Activated naive CD8-positive, alpha-beta T cell (primary cell): ENCODE measurements around the gene LRP2.

Experiments used
- H3K27ac Mint-ChIP-seq: one replicate; pipeline ENCODE4 v1.8.0; 2021; ENCODE audit warnings: mixed read lengths
- H3K27me3 Mint-ChIP-seq: one replicate; pipeline ENCODE4 v1.8.0; 2021; ENCODE audit warnings: mixed read lengths
- H3K36me3 Mint-ChIP-seq: one replicate; pipeline ENCODE4 v1.8.0; 2021; ENCODE audit warnings: mixed read lengths
- H3K4me1 Mint-ChIP-seq: one replicate; pipeline ENCODE4 v1.8.0; 2021; ENCODE audit warnings: low read depth, mixed read lengths
- H3K4me3 Mint-ChIP-seq: one replicate; pipeline ENCODE4 v1.8.0; 2021; ENCODE audit warnings: mild to moderate bottlenecking, mixed read lengths
- H3K9me3 Mint-ChIP-seq: one replicate; pipeline ENCODE4 v1.8.0; 2021; ENCODE audit warnings: low read depth, mixed read lengths

The LRP2 gene

DNA sequence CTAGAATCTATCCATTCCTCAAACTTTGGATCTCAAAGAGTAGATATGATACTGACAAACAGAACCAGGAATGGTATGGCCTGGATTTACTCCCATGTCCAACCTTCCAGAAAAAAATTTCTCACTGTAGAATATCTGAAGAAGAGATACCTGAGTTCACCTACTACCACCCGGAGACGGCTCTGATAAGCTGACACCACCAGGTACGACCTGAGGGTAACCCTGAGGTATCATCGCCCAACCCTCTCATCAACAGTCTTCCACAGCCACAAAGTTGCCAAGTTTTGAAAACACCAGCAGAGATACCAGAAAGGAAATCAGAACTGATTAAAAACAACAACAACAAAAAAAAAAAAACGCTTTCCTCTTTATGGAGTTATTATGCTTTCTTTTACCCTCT lies 102.9 kb downstream of the LRP2 start:
- Mint-ChIP-seq H3K9me3 (no peaks in the 10 kb centered on the region), H3K4me3 (no peak overlapping the region), H3K27ac (no peak overlapping the region), H3K27me3 (peaks cover 18% of the 10 kb centered on the region), H3K36me3 (no peaks in the 10 kb centered on the region), H3K4me1 (no peaks in the 10 kb centered on the region)

DNA sequence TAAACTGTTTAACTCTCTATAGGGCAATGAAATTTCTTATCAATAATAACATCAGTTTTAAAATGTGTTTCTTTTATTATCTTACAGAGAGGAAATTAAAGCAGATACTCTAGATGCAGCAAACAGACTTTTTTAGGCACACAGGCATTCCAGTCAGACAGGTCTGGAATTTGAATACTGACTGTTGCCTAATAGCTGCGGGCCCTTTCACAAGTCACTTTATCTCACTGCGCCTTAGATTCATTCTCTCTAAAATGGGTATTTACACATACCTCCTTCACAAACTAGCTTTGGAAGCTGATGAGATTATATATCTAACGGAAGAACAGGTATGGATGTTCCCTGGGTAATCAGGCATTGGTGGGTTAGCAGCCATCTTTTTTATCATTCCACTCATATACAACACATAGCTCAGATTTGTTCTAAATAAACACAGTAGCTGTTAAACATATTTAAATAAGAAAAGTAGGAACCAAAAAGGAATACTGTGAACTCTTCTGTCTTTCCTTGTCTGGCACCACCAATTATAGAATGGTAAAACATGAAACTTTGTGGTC lies 104.2 kb downstream of the LRP2 start:
- Mint-ChIP-seq H3K9me3 (no peaks in the 10 kb centered on the region), H3K27me3 (peaks cover 17% of the 10 kb centered on the region), H3K36me3 (no peaks in the 10 kb centered on the region), H3K4me1 (no peaks in the 10 kb centered on the region), H3K4me3 (no peak overlapping the region), H3K27ac (no peak overlapping the region)

DNA sequence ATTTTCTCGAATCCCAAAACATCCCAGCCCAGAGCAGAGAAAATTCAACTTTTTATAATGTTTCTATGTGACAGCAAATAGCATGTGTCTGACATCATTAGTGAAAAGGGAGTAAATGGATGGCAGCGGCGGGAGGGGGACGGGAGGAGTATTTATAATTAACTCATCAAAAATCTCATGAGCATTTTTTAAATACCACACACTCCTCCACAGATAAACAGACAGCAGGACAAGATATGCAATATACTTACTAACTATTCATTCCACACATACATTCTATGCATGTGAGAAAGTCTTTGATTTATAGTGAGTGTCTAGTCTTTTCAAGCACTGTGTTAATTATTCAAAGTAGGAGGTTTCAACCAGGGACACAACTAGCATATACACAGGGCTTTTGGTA lies 107.6 kb downstream of the LRP2 start:
- Mint-ChIP-seq H3K4me1 (no peaks in the 10 kb centered on the region), H3K9me3 (no peaks in the 10 kb centered on the region), H3K4me3 (no peak overlapping the region), H3K36me3 (no peaks in the 10 kb centered on the region), H3K27ac (no peak overlapping the region), H3K27me3 (peaks cover 6% of the 10 kb centered on the region)

DNA sequence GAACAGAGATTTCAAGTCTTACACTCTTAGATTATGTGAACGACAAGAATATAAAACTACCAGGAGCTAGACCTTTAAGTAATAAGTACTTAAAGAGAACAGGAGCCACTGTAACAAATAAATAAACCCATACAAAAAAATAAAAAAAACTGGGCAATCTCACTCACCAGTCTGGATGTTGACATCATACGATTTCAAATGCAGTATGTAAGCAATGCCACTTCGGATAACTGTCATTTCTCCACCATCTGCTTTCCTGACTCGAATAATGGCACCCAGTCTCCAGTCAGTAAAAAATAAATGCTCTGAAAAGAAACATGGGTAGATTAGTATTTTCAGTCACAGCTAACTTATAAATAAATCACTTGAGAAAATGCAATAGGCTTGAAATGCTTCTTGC lies 115.1 kb downstream of the LRP2 start:
- Mint-ChIP-seq H3K9me3 (no peaks in the 10 kb centered on the region), H3K36me3 (no peaks in the 10 kb centered on the region), H3K4me3 (no peak overlapping the region), H3K27me3 (peaks cover 1% of the 10 kb centered on the region), H3K27ac (no peak overlapping the region), H3K4me1 (no peaks in the 10 kb centered on the region)

DNA sequence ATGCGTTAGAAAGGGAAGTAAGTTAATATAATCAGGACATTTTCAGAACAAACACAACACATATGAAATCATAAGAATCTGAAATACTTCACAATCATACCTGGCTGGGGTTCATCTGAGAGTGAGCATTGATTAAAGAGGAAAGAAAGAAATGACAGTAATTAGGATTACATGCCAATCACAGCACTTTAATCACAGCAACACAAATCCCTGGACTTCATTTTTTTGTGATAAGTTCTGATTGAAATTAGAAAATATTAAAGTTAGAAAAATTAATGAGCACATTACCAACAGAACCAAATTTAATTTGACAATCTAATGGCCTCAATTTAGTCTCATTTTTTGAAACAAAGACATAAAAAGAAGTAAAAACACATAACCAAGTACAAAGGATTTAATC lies 121.9 kb downstream of the LRP2 start:
- H3K4me1 Mint-ChIP-seq, result no peaks in the 10 kb centered on the region
- no peaks in the 10 kb centered on the region for H3K27me3 Mint-ChIP-seq
- H3K4me3 Mint-ChIP-seq, result no peak overlapping the region
- H3K27ac Mint-ChIP-seq, result no peak overlapping the region
- H3K9me3 Mint-ChIP-seq, result no peaks in the 10 kb centered on the region
- no peaks in the 10 kb centered on the region for H3K36me3 Mint-ChIP-seq

DNA sequence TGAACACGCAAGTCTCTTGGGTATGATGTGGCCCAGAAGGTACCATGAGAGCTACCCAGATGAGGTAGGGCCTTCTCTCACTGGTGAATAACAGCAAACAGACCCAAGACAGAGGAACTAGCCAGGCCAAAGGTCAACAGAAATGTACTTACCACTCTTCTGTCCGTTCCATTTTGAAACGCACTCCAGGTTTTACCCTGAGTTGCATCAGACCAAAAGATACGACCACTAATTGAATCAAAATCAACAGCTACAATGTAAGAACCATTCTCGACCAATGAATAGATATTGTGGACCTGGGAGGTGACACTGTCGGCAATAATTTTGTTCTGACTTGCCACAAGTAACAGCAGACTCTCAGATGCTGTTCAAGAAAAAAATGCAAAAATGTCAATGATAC lies 124.4 kb downstream of the LRP2 start:
- H3K27ac Mint-ChIP-seq, result no peak overlapping the region

DNA sequence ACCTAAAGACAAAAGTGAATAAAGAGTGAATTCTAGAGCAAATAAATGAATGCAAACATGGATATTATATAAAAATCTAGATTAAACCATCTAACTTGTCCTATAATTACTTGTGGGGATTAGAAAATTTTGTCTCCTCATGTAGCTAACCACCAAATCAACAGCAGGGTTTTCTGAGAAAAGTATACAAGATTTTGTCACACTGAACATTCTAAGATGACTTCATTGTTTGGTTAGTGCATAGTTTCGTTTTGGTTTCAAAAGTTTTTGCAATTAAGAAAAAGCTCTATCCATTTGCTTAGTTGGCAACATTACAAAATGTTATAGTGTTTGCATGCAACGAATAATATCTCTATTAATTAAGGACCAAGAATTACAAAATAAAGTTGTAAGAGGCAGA lies 125.0 kb downstream of the LRP2 start:
- H3K9me3 Mint-ChIP-seq, result no peaks in the 10 kb centered on the region
- no peaks in the 10 kb centered on the region for H3K4me1 Mint-ChIP-seq
- H3K27me3 Mint-ChIP-seq, result no peaks in the 10 kb centered on the region
- H3K4me3 Mint-ChIP-seq, result no peak overlapping the region
- no peaks in the 10 kb centered on the region for H3K36me3 Mint-ChIP-seq
- no peak overlapping the region for H3K27ac Mint-ChIP-seq

More for the DNA sequence above, 124.4 kb downstream of the LRP2 start:
- Mint-ChIP-seq H3K36me3 (no peaks in the 10 kb centered on the region), H3K4me3 (no peak overlapping the region), H3K27me3 (no peaks in the 10 kb centered on the region), H3K4me1 (no peaks in the 10 kb centered on the region), H3K9me3 (no peaks in the 10 kb centered on the region)

DNA sequence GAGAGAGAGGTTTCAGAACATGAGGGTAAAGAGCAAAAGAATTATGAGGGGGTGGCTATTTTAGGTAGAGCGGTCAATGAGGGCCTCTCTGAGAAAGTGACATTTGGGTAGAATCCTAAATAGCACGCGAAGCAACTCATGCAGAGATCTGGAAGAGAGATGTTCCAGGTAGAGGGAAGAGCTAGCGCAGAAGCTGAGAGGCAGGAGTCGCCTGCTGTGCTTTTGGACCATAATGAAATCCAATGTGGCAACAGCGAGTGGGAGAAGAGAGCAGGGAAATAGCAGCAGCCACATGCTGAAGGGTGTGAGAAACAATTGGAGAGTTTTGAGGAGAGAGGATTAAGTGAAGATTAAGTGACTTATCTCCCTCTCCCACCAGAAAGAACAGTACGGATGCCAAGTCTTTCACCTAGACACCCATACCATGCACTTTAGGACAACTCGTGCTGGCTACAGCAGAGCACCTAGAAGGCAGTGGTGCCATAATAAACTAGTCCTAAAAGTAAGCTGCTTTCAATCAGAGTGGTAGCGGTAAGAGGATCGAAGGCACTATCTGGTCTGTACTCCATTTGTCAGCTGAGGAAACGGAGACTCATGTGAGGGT lies 129.7 kb downstream of the LRP2 start:
- Mint-ChIP-seq H3K4me1 (no peaks in the 10 kb centered on the region), H3K4me3 (no peak overlapping the region), H3K27ac (no peak overlapping the region), H3K9me3 (no peaks in the 10 kb centered on the region), H3K27me3 (peaks cover 4% of the 10 kb centered on the region), H3K36me3 (no peaks in the 10 kb centered on the region)

DNA sequence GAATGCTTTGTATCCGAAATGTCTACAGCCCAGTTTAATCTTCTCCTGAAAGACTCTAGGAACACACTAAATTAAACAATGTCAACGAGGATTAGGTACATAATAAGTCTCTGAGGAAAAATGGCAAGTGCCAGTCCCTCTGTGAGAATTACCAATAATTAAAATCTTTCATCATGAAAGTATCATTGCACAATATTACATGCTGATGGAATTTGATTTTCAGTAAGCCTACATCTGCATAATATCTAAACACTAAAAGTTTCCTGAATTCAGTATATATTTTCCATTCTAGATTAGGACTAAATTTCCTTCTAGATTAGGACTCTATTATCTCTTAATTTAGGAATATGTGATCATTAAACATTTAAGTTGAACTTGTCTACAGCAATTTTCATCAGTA lies 132.1 kb downstream of the LRP2 start:
- Mint-ChIP-seq H3K36me3 (no peaks in the 10 kb centered on the region), H3K9me3 (no peaks in the 10 kb centered on the region), H3K27me3 (peaks cover 4% of the 10 kb centered on the region), H3K27ac (no peak overlapping the region), H3K4me3 (no peak overlapping the region), H3K4me1 (no peaks in the 10 kb centered on the region)

DNA sequence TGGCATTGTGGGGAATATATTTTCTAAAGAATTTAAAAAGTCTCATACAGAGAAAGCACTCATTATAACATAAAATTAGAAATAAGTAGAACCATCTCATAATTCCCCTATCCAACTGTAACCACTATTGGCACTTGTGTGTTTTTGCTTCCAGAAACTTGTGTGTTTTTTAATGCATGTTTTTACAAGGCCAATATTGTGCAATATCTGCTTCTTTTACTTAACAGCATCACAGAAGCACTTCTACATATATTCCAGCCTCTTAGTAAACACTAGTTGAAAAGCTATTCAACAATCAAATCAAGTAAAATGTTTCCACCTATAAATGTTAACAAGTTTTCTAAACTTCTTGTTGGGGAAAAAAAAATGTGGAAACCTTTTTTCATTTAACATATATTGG lies 132.7 kb downstream of the LRP2 start:
- Mint-ChIP-seq H3K4me3 (no peak overlapping the region), H3K27ac (no peak overlapping the region), H3K4me1 (no peaks in the 10 kb centered on the region), H3K36me3 (no peaks in the 10 kb centered on the region), H3K9me3 (no peaks in the 10 kb centered on the region), H3K27me3 (peaks cover 4% of the 10 kb centered on the region)

DNA sequence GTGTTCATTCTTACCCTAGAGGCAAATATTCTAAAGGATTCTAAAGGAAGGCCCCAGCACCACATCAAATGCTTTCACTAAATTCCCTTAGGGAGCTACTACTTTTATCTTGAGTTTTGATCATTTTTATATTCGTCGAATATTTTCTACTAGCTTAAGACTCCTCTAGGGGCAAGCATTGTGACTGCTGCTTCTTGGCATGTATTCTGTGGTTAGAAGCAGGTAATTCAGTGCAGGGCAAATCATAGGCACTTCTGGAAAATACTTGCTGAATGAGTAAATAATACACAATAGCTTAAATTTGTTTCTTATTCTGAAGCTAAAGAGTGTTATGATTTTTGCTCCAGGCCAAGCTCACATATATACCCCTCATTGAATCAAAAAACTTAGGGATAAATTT lies 136.4 kb downstream of the LRP2 start:
- Mint-ChIP-seq H3K4me3 (no peak overlapping the region), H3K27me3 (peaks cover 4% of the 10 kb centered on the region), H3K9me3 (no peaks in the 10 kb centered on the region), H3K36me3 (no peaks in the 10 kb centered on the region), H3K4me1 (no peaks in the 10 kb centered on the region), H3K27ac (no peak overlapping the region)

DNA sequence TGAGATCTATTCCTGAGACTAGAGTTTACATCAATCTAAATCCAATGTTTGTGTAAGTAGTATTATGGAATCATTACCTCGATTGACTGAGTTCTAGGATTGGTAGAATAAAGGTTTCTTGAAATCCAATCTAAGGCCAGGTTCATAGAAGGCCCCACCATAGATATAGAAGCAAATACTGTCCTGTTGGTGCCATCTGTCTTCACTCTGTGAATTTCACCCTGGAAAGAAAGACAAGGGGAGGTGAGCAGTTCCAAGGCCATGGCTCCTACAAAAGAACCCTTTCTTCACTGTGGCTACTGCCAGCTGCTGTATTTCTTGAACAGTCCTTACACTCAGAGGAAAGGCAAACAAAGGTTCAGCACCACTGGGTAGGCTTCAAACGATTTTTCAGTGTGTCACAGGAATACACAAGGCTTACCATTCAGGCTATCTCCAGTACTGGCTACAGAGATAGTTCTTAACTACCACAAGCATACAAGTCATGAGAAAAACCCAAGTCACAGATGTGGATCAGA lies 137.0 kb downstream of the LRP2 start:
- peaks cover 4% of the 10 kb centered on the region for H3K27me3 Mint-ChIP-seq
- H3K4me1 Mint-ChIP-seq, result no peaks in the 10 kb centered on the region
- no peaks in the 10 kb centered on the region for H3K36me3 Mint-ChIP-seq
- H3K4me3 Mint-ChIP-seq, result no peak overlapping the region
- no peaks in the 10 kb centered on the region for H3K9me3 Mint-ChIP-seq
- H3K27ac Mint-ChIP-seq, result no peak overlapping the region

DNA sequence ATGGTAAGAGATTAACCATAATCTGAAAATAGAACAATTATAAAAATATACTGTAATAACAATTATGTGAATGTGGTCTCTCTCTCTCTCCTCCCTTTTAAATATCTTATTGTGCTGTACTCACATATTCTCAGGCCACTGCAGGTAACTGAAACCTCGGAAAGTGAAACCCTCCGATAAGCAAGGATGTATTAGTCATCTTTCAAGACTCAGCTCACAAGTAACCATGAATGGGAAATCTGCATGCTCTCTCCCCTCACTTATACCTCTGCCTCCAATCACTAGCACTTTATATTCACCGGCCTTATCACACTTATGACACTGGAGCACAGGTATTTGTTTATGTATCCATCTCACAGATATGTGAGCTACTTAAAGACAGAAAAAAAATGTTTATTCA lies 139.7 kb downstream of the LRP2 start:
- Mint-ChIP-seq H3K27me3 (no peaks in the 10 kb centered on the region), H3K4me1 (no peaks in the 10 kb centered on the region), H3K9me3 (no peaks in the 10 kb centered on the region), H3K27ac (no peak overlapping the region), H3K4me3 (no peak overlapping the region), H3K36me3 (no peaks in the 10 kb centered on the region)

DNA sequence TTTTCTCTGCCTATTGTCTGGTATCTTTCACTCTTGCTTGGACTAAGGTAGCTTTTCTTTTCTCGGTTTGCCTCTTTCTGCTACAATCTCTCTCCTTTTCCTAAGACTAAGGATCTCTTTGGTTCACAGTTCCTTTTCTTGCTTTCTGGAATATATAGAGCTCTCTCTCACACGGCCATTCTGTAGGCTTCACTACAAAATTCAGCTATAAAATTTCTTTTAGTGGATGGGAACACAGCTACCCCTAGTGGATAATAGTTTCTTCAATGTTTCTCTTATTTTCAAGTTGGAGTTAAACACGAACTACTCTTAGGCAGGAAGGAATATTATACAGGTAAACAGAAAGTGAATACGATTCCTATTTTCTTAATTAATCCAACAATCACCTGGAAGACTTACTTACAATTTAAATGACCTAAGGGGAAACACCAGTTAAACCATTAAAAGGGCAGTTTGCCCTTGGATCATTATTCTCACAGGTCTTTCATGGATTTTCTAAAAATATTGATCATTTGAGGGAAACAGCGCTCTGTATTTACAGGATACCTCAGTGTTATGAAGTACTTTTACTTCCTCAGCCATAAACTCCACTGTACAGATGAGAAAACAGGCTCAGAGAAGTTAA lies 140.5 kb downstream of the LRP2 start:
- no peaks in the 10 kb centered on the region for H3K36me3 Mint-ChIP-seq
- H3K4me3 Mint-ChIP-seq, result no peak overlapping the region
- no peaks in the 10 kb centered on the region for H3K27me3 Mint-ChIP-seq
- no peaks in the 10 kb centered on the region for H3K9me3 Mint-ChIP-seq
- H3K4me1 Mint-ChIP-seq, result no peaks in the 10 kb centered on the region
- no peak overlapping the region for H3K27ac Mint-ChIP-seq

DNA sequence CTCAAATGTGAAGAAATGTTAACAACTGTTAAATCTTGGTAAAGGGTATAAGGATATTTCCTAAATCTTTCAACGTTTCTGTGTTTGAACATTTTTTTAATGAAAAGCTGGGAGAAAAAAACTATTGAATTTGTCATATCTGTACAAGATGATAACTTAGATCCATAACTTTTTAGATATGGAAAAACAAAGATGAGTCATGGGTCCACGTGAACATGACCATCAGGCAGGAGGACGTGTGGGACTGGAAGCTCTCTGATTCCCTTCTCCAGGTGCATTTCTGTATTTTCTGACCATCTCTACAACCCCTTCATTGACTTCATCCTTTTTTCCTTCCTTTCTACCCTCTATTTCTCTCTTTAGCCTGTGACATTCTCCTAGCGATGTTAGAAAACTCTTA lies 151.4 kb downstream of the LRP2 start:
- Mint-ChIP-seq H3K27ac (no peak overlapping the region), H3K27me3 (peaks cover 3% of the 10 kb centered on the region), H3K4me1 (no peaks in the 10 kb centered on the region), H3K4me3 (no peak overlapping the region), H3K36me3 (no peaks in the 10 kb centered on the region), H3K9me3 (no peaks in the 10 kb centered on the region)

DNA sequence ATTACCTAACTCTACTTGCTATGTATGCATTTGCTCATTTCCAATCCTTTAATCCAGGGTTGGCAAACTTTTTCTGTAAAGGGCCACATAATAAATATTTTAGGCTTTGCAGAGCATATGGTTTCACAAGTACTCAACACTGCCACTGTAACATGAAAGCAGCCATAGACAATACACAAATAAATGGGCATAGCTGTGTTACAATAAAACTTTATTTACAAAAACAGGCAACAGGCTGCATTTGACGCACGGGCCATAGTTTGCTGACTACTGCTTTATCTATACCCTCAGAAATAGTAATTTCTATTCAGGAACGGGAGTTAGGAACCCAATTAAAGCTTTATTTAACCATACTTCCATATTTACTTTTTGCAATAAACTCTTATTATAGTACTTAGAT lies 154.3 kb downstream of the LRP2 start:
- Mint-ChIP-seq H3K4me1 (no peaks in the 10 kb centered on the region), H3K9me3 (no peaks in the 10 kb centered on the region), H3K4me3 (no peak overlapping the region), H3K27ac (no peak overlapping the region), H3K27me3 (peaks cover 4% of the 10 kb centered on the region), H3K36me3 (no peaks in the 10 kb centered on the region)
